ENCODE data around the gene ZMIZ1.

ZMIZ1 gene

DNA sequence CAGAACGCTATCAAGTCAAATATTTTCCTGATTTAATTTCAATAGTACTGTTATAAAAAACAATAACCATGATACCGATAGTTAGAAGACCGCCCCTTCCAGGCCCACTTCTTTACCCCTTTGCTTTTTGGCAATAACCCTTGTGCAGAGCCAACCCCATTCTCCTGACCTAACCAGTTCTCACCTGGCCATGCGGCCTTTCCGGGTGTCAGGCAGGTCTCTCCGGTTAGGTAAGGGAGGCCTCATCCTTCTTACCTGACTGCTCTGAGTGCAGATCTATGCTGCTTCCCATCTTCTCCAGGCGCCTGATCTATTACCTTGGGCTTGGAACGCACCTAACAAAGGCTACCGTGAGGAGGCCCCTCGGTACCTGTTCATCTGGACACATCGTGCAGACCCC, 26.6 kb downstream of the ZMIZ1 start:
- TF ChIP-seq ZBTB48 (tag by site-specific recombination; IDR thresholded peaks at IDR 0.05) (no peak), ZNF184 (tag by site-specific recombination; IDR thresholded peaks at IDR 0.05) (no peak)
- TF ChIP-seq, protein P1, sequence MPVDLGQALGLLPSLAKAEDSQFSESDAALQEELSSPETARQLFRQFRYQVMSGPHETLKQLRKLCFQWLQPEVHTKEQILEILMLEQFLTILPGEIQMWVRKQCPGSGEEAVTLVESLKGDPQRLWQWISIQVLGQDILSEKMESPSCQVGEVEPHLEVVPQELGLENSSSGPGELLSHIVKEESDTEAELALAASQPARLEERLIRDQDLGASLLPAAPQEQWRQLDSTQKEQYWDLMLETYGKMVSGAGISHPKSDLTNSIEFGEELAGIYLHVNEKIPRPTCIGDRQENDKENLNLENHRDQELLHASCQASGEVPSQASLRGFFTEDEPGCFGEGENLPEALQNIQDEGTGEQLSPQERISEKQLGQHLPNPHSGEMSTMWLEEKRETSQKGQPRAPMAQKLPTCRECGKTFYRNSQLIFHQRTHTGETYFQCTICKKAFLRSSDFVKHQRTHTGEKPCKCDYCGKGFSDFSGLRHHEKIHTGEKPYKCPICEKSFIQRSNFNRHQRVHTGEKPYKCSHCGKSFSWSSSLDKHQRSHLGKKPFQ (tag by site-specific recombination; IDR thresholded peaks at IDR 0.05): no peak
- POLR2A ChIA-PET: no interaction called here
- no peaks in the 10 kb centered on the region for H3K36me3 ChIP-seq (ENCODE audit: control insufficient read depth in 2 of 2, insufficient read depth in 1 of 2, low read length in 2 of 2)
- no peaks in the 10 kb centered on the region for H3K4me1 ChIP-seq (ENCODE audit: control insufficient read depth, insufficient read depth, low read length)
- no peak overlapping the region for H3K4me3 ChIP-seq (ENCODE audit: low read depth, low read length)
- H3K9me3 ChIP-seq (ENCODE audit: control insufficient read depth, insufficient read depth, low read depth, low read length): no peaks in the 10 kb centered on the region
- H3K27ac ChIP-seq (ENCODE audit: extremely low read depth, low read depth, low read length): no peak overlapping the region
- CTCF ChIA-PET: no interaction called here

DNA sequence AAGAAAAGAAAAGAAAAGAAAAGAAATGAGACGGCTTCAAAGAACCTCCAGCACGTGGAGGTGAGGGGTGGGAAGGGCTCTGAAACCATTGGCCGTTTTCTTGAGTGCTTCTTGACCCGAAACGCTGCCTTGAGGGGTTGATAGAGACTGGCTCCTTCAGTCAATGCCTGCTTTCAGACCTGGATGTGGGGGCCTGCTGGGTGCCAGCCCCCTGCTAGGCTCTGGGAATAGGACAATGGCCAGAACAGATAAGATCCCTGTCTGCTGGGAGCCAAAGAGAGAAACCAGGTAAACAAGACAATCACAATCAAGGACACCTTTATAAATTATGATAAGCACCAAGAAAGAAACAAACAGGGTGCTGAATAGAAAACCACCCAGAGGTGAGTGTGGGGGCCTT, 27.7 kb downstream of the ZMIZ1 start:
- Histone ChIP-seq H3K27ac (ENCODE audit: extremely low read depth, low read depth, low read length) (no peak overlapping the region), H3K36me3 (ENCODE audit: control insufficient read depth in 2 of 2, insufficient read depth in 1 of 2, low read length in 2 of 2) (no peaks in the 10 kb centered on the region), H3K4me3 (ENCODE audit: low read depth, low read length) (no peak overlapping the region), H3K4me1 (ENCODE audit: control insufficient read depth, insufficient read depth, low read length) (no peaks in the 10 kb centered on the region), H3K9me3 (ENCODE audit: control insufficient read depth, insufficient read depth, low read depth, low read length) (no peaks in the 10 kb centered on the region)
- ChIA-PET CTCF (no interaction called here), POLR2A (no interaction called here)
- TF ChIP-seq, protein P2, sequence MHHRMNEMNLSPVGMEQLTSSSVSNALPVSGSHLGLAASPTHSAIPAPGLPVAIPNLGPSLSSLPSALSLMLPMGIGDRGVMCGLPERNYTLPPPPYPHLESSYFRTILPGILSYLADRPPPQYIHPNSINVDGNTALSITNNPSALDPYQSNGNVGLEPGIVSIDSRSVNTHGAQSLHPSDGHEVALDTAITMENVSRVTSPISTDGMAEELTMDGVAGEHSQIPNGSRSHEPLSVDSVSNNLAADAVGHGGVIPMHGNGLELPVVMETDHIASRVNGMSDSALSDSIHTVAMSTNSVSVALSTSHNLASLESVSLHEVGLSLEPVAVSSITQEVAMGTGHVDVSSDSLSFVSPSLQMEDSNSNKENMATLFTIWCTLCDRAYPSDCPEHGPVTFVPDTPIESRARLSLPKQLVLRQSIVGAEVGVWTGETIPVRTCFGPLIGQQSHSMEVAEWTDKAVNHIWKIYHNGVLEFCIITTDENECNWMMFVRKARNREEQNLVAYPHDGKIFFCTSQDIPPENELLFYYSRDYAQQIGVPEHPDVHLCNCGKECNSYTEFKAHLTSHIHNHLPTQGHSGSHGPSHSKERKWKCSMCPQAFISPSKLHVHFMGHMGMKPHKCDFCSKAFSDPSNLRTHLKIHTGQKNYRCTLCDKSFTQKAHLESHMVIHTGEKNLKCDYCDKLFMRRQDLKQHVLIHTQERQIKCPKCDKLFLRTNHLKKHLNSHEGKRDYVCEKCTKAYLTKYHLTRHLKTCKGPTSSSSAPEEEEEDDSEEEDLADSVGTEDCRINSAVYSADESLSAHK (tag by site-specific recombination; IDR thresholded peaks at IDR 0.05): no peak
- TF ChIP-seq ZBTB48 (tag by site-specific recombination; IDR thresholded peaks at IDR 0.05) (no peak), ZNF768 (tag by site-specific recombination; IDR thresholded peaks at IDR 0.05) (no peak), SP2 (tag by site-specific recombination; IDR thresholded peaks at IDR 0.05) (no peak), ZNF354C (tag by site-specific recombination; IDR thresholded peaks at IDR 0.05; ENCODE audit: borderline replicate concordance, low read depth) (no peak), ZNF654 (tag by site-specific recombination; IDR thresholded peaks at IDR 0.05; ENCODE audit: low read depth) (no peak)
- TF ChIP-seq, protein P3, sequence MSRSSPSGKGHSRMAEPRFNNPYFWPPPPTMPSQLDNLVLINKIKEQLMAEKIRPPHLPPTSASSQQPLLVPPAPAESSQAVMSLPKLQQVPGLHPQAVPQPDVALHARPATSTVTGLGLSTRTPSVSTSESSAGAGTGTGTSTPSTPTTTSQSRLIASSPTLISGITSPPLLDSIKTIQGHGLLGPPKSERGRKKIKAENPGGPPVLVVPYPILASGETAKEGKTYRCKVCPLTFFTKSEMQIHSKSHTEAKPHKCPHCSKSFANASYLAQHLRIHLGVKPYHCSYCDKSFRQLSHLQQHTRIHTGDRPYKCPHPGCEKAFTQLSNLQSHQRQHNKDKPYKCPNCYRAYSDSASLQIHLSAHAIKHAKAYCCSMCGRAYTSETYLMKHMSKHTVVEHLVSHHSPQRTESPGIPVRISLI (tag by site-specific recombination; IDR thresholded peaks at IDR 0.05): no peak
- TF ChIP-seq, protein P4, sequence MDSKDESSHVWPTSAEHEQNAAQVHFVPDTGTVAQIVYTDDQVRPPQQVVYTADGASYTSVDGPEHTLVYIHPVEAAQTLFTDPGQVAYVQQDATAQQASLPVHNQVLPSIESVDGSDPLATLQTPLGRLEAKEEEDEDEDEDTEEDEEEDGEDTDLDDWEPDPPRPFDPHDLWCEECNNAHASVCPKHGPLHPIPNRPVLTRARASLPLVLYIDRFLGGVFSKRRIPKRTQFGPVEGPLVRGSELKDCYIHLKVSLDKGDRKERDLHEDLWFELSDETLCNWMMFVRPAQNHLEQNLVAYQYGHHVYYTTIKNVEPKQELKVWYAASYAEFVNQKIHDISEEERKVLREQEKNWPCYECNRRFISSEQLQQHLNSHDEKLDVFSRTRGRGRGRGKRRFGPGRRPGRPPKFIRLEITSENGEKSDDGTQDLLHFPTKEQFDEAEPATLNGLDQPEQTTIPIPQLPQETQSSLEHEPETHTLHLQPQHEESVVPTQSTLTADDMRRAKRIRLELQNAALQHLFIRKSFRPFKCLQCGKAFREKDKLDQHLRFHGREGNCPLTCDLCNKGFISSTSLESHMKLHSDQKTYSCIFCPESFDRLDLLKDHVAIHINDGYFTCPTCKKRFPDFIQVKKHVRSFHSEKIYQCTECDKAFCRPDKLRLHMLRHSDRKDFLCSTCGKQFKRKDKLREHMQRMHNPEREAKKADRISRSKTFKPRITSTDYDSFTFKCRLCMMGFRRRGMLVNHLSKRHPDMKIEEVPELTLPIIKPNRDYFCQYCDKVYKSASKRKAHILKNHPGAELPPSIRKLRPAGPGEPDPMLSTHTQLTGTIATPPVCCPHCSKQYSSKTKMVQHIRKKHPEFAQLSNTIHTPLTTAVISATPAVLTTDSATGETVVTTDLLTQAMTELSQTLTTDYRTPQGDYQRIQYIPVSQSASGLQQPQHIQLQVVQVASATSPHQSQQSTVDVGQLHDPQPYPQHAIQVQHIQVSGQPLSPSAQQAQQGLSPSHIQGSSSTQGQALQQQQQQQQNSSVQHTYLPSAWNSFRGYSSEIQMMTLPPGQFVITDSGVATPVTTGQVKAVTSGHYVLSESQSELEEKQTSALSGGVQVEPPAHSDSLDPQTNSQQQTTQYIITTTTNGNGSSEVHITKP (tag by site-specific recombination; IDR thresholded peaks at IDR 0.05): no peak

DNA sequence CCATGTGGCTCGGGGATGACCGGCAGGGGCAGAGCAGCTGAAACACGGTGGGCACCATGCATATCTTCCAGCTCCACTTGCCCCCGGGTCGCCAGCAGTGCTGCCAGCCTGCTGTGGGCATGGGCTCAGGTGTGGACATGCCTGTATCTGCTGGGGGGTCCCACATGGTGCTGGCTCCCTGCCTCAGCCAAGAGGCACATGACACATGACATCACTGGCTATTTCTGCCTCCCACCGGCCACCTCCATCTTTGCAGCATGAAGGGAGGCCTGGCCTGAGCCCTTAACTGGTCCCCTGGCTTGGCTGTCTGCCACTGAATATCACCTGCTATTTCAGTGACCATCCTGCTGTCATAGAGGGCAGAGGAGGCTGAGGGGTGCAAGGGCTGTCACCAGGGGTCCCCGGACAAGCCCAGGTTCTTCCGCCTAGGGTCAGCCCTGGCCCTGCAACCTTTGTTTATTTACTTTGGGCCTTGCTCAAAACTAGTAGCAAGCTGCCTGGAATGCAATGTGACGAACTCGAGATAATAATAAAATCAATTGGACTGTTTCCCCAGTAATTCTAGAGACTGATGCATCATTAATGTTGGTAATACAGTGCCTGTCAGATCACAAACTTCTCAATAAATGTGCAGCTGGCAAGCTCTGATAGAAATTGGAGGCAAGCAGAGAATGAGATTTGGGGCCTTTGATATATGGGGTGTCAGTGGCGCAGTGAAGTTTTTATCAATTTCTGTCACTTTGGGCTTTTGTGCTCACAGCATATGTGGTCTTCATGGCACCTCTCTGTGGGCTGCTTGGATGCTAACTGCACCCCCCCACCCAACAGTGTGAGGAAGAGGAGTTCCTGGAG, 28.5 kb downstream of the ZMIZ1 start:
- Histone ChIP-seq H3K36me3 (ENCODE audit: control insufficient read depth in 2 of 2, insufficient read depth in 1 of 2, low read length in 2 of 2) (no peaks in the 10 kb centered on the region), H3K9me3 (ENCODE audit: control insufficient read depth, insufficient read depth, low read depth, low read length) (no peaks in the 10 kb centered on the region), H3K4me1 (ENCODE audit: control insufficient read depth, insufficient read depth, low read length) (peaks cover 5% of the 10 kb centered on the region; the same call in 1 of the 2 replicates), H3K4me3 (ENCODE audit: low read depth, low read length) (no peak overlapping the region), H3K27ac (ENCODE audit: extremely low read depth, low read depth, low read length) (no peak overlapping the region)
- POLR2A ChIA-PET: interaction anchor here (1.5 kb wide), 1 partner anchor 26 kb away, joined by 4 read pairs; no protein-coding TSS in a partner anchor
- CTCF ChIA-PET: no interaction called here
- TF ChIP-seq ZNF266 (tag by site-specific recombination; IDR thresholded peaks at IDR 0.05; ENCODE audit: low read depth) (no peak), ZBTB17 (tag by site-specific recombination; IDR thresholded peaks at IDR 0.05) (no peak), ZNF214 (tag by site-specific recombination; IDR thresholded peaks at IDR 0.05; ENCODE audit: borderline replicate concordance) (no peak), ZNF830 (tag by site-specific recombination; IDR thresholded peaks at IDR 0.05; ENCODE audit: low read depth) (no peak), ZNF416 (tag by site-specific recombination; IDR thresholded peaks at IDR 0.05) (no peak), ZBTB7A (tag by site-specific recombination; IDR thresholded peaks at IDR 0.05; ENCODE audit: low read depth) (no peak), ZIC2 (tag by site-specific recombination; IDR thresholded peaks at IDR 0.05) (peak; percentile 65), BCL11B (tag by site-specific recombination; IDR thresholded peaks at IDR 0.05; ENCODE audit: low read depth) (no peak), ZNF239 (tag by site-specific recombination; IDR thresholded peaks at IDR 0.05) (no peak), GLIS2 (tag by site-specific recombination; IDR thresholded peaks at IDR 0.05) (peak; percentile 56)

Measured in HEK293 (cell line).